Glutamatergic neuron (in vitro differentiated cells): ENCODE data around the gene PRKCQ. TPM values are rescaled to one million over a fixed set of nuclear protein-coding genes. Genes with fewer than 3 reads are reported as not detected.

Experiments
- DNase-seq: peaks from one replicate; pipeline ENCODE4 v3.0.0; 2022
- H3K27ac Mint-ChIP-seq: one replicate; pipeline ENCODE4 v1.8.0; 2020; ENCODE audit warnings: mild to moderate bottlenecking, mixed read lengths, inconsistent platforms; ENCODE audit not compliant: unreplicated experiment
- H3K27me3 Mint-ChIP-seq: one replicate; pipeline ENCODE4 v1.8.0; 2020; ENCODE audit warnings: mild to moderate bottlenecking, moderate library complexity, mixed read lengths, inconsistent platforms; ENCODE audit not compliant: unreplicated experiment
- H3K36me3 Mint-ChIP-seq: one replicate; pipeline ENCODE4 v1.8.0; 2020; ENCODE audit warnings: mild to moderate bottlenecking, mixed read lengths, inconsistent platforms; ENCODE audit not compliant: unreplicated experiment
- H3K4me1 Mint-ChIP-seq: one replicate; pipeline ENCODE4 v1.8.0; 2020; ENCODE audit warnings: mild to moderate bottlenecking, low read depth, mixed read lengths, inconsistent platforms; ENCODE audit not compliant: unreplicated experiment
- H3K4me3 Mint-ChIP-seq: one replicate; pipeline ENCODE4 v1.8.0; 2020; ENCODE audit warnings: mild to moderate bottlenecking, mixed read lengths, inconsistent platforms; ENCODE audit not compliant: unreplicated experiment
- H3K9me3 Mint-ChIP-seq: one replicate; pipeline ENCODE4 v1.8.0; 2020; ENCODE audit warnings: mild to moderate bottlenecking, moderate library complexity, mixed read lengths, inconsistent platforms; ENCODE audit not compliant: unreplicated experiment
- total RNA-seq: library from RNA; stranded (reverse); fragmentation: NEBNext Ultra II Directional; extraction: Animal tissue kit (Norgen Biotek cat#: 25700); gene quantifications from one replicate; pipeline ENCODE4 v1.2.1, GENCODE V29; 2021; ENCODE audit not compliant: unreplicated experiment
- TF ChIP-seq, protein P1 (sequence below): fragments of 200-600 bp; sonication (generic); IDR thresholded peaks from one replicate; pipeline ENCODE4 v1.5.0; 2021; ENCODE audit not compliant: partially characterized antibody, unreplicated experiment

Gene PRKCQ
- total RNA-seq, 1 donor from 2014 or later = 1.3 TPM

DNA sequence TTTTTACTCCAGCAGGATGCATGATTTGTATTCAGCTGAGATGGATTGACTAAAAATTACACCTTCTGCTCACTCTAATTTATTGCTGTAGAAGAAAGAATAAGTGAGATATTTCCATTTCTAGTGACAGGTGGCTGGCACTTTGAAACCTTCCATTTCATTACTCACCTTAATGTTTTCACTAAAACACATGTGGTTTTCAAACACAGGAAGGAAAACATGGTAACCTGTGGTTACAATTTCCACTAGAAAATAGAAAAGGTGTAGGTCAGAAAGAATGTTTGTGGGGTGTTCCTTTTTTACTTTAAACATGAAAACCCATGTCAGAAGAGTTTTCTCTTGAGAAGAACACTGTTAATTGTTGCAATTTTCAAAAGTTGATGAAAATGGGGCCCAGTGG lies 12.0 kb upstream of the PRKCQ start:
- TF ChIP-seq, protein P1, sequence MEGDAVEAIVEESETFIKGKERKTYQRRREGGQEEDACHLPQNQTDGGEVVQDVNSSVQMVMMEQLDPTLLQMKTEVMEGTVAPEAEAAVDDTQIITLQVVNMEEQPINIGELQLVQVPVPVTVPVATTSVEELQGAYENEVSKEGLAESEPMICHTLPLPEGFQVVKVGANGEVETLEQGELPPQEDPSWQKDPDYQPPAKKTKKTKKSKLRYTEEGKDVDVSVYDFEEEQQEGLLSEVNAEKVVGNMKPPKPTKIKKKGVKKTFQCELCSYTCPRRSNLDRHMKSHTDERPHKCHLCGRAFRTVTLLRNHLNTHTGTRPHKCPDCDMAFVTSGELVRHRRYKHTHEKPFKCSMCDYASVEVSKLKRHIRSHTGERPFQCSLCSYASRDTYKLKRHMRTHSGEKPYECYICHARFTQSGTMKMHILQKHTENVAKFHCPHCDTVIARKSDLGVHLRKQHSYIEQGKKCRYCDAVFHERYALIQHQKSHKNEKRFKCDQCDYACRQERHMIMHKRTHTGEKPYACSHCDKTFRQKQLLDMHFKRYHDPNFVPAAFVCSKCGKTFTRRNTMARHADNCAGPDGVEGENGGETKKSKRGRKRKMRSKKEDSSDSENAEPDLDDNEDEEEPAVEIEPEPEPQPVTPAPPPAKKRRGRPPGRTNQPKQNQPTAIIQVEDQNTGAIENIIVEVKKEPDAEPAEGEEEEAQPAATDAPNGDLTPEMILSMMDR = no peak
- no peak overlapping the region for H3K27ac Mint-ChIP-seq
- H3K4me3 Mint-ChIP-seq = no peak overlapping the region
- no peaks in the 10 kb centered on the region for H3K27me3 Mint-ChIP-seq
- no peak for DNase-seq
- H3K4me1 Mint-ChIP-seq = peaks cover 10% of the 10 kb centered on the region
- no peaks in the 10 kb centered on the region for H3K9me3 Mint-ChIP-seq
- no peaks in the 10 kb centered on the region for H3K36me3 Mint-ChIP-seq

DNA sequence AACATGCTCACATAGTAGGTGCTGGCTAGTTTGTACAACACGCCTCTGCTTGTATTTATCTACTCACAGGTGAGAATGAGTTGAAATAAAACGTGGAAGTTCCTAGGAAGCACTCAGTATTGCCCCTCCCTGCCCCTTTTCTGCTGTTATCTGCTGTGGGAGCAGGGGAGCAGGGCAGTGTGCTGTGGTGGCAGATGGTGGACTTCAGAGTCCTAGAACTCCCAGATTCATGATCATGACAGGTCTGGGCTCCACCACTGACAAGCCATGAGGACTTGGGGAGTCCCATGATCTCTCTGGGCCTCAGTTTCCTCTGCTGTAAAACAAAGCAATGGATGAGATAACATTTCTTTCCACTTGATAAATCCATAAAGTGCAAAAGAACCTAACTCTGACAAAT lies 11.6 kb upstream of the PRKCQ start:
- no peak for DNase-seq
- Mint-ChIP-seq H3K27ac (no peak overlapping the region), H3K4me1 (peaks cover 10% of the 10 kb centered on the region), H3K4me3 (no peak overlapping the region), H3K36me3 (no peaks in the 10 kb centered on the region), H3K27me3 (no peaks in the 10 kb centered on the region), H3K9me3 (no peaks in the 10 kb centered on the region)
- TF ChIP-seq, protein P1 = no peak

DNA sequence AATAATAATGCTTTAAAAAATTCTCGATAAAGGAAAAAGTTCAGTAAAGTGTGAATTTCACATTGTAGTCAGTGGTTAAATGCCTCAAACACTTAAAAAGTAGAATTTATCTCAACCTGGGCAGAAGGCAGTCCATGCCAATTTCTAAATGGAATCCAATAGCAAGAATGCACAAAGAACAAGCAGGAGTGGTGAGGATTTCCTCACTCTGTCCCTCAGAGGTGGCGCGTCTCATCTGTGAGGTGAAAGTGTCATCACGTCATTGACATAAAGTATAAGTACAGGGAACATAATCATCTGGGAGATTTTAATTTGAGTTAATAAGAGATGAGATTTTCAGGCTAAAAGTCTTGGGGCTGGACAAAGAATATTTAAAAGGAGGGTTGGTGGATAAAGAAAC lies 10.0 kb upstream of the PRKCQ start:
- H3K4me3 Mint-ChIP-seq = no peak overlapping the region
- TF ChIP-seq, protein P1 = no peak
- H3K36me3 Mint-ChIP-seq = no peaks in the 10 kb centered on the region
- peaks cover 10% of the 10 kb centered on the region for H3K4me1 Mint-ChIP-seq
- DNase-seq = no peak
- H3K27me3 Mint-ChIP-seq = no peaks in the 10 kb centered on the region
- no peaks in the 10 kb centered on the region for H3K9me3 Mint-ChIP-seq
- no peak overlapping the region for H3K27ac Mint-ChIP-seq

DNA sequence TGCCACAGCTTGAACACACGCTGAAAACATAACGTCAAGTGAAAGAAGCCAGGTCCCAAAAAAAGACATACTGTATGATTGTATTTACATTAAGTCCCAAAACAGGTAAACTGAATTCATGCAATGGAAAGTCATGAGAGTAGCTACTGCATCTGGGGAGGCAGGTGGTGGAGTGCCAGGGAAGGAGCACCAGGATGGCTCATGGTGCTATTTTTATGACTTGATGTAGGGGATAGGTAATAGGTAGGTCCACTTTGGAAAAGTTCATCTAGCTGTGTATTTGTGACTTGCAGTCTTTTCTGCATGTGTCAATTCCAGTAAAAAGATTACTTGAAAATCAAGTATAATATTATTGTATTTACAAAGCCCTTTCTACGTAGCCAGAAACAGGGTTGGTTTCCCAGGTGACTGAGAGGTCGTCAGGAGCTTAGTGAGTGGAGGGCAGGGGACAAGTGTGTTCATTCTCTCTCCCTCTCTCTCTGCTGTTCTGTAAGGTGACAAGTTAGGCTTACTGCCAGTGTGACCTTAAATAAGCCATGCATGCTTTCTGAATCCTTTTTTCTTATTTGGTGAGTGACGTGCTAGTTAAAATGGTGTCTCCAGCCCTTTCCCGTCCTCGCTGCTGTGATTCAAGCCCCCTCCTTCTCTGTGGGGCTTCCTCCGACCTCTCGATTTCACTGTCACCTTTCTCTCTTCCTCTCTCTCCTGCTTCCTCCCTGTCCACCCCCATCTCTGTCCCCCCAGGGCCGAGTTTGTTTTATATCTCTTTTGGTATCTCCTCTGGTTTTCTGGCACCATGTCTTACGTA lies 9.4 kb upstream of the PRKCQ start:
- H3K4me3 Mint-ChIP-seq = no peak overlapping the region
- no peaks in the 10 kb centered on the region for H3K36me3 Mint-ChIP-seq
- H3K9me3 Mint-ChIP-seq = no peaks in the 10 kb centered on the region
- TF ChIP-seq, protein P1 = no peak
- H3K4me1 Mint-ChIP-seq = peaks cover 9% of the 10 kb centered on the region
- H3K27me3 Mint-ChIP-seq = no peaks in the 10 kb centered on the region
- H3K27ac Mint-ChIP-seq = no peak overlapping the region
- no peak for DNase-seq

DNA sequence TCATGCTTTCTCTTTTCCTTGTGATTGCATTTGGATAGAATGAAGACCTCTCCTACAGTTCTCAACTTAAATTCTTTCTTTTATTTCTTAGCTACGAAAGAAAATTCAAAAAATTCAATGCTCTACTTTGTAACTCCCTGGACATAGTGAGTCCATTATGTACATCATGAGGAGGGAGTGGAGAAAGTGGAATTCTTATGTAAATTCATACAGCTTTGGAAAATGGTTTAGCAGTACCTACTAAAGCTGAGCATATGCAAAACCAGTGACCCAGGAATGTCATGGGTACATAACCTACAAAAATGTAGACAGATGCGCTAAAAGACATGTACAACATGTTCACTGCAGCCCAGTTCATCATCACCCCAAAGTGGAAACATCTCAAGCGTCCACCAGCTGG lies 8.8 kb upstream of the PRKCQ start:
- Mint-ChIP-seq H3K27ac (no peak overlapping the region), H3K27me3 (no peaks in the 10 kb centered on the region), H3K36me3 (no peaks in the 10 kb centered on the region), H3K9me3 (no peaks in the 10 kb centered on the region), H3K4me3 (no peak overlapping the region), H3K4me1 (peaks cover 2% of the 10 kb centered on the region)
- TF ChIP-seq, protein P1 = no peak
- DNase-seq = no peak
